ENCODE measurements around the gene GNA14. TPM values are rescaled to one million over a fixed set of nuclear protein-coding genes. Genes with fewer than 3 reads are reported as not detected.

Gene GNA14
- total RNA-seq, 1 experiment from 2014 or later: not detected

DNA sequence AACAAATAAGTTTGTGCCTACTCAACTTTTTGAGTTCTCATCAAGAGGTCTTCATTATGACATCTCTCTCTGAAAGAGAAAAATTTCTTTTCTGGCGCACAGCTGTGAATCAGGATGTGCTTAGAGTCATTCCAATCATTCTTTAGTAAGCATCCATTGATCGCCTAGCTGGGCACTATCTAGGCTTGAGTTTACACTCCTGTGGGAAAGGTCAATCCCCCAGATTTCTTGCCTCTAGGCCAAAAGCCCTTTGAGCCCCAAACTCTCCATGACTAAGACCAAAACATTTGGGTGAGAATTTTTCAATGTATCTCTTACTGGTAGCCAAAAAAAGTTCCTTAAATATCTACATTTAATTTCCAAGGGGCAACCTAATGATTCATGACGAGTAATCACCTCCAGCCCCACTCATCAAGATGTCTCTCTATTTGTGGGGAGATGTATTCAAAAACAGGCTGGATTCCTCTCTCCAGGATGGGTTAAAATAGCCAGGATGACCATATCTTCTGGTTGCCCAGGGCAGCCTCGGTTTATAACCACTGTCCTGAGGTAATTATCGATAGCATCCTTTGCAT is 101.7 kb downstream of the GNA14 start:
- H3K4me1 ChIP-seq (ENCODE audit: low read length): peaks cover 6% of the 10 kb centered on the region
- no peak overlapping the region for H2AFZ ChIP-seq (ENCODE audit: low read length)
- H3K27ac ChIP-seq (ENCODE audit: low read length): no peak overlapping the region
- no peaks in the 10 kb centered on the region for H3K79me2 ChIP-seq (ENCODE audit: low read length)
- H3K9ac ChIP-seq (ENCODE audit: low read length): no peak overlapping the region
- peaks cover 11% of the 10 kb centered on the region for H3K9me3 ChIP-seq (ENCODE audit: low read length)
- no peak for DNase-seq
- H3K4me2 ChIP-seq (ENCODE audit: low read depth, low read length, poor library complexity, severe bottlenecking): no peak overlapping the region
- H4K20me1 ChIP-seq (ENCODE audit: insufficient read depth, low read depth, low read length): no peaks in the 10 kb centered on the region
- H3K27me3 ChIP-seq (ENCODE audit: low read length): no peaks in the 10 kb centered on the region
- H3K36me3 ChIP-seq (ENCODE audit: insufficient read depth, low read length): no peaks in the 10 kb centered on the region
- H3K9me2 ChIP-seq (replicated peaks; ENCODE audit: insufficient read depth, low read length): no peaks in the 10 kb centered on the region
- no peak overlapping the region for H3K4me3 ChIP-seq (ENCODE audit: low read length)

GRCh38 chr9:77544546-77544945 is 103.6 kb downstream of the GNA14 start:
- Histone ChIP-seq H3K9me2 (replicated peaks; ENCODE audit: insufficient read depth, low read length) (no peaks in the 10 kb centered on the region), H4K20me1 (ENCODE audit: insufficient read depth, low read depth, low read length) (no peaks in the 10 kb centered on the region), H3K4me2 (ENCODE audit: low read depth, low read length, poor library complexity, severe bottlenecking) (no peak overlapping the region), H3K9me3 (ENCODE audit: low read length) (peaks cover 23% of the 10 kb centered on the region), H2AFZ (ENCODE audit: low read length) (no peak overlapping the region), H3K27me3 (ENCODE audit: low read length) (no peaks in the 10 kb centered on the region), H3K36me3 (ENCODE audit: insufficient read depth, low read length) (no peaks in the 10 kb centered on the region), H3K4me3 (ENCODE audit: low read length) (no peak overlapping the region), H3K27ac (ENCODE audit: low read length) (no peak overlapping the region), H3K4me1 (ENCODE audit: low read length) (peaks cover 2% of the 10 kb centered on the region), H3K9ac (ENCODE audit: low read length) (no peak overlapping the region), H3K79me2 (ENCODE audit: low read length) (no peaks in the 10 kb centered on the region)
- no peak for DNase-seq

DNA sequence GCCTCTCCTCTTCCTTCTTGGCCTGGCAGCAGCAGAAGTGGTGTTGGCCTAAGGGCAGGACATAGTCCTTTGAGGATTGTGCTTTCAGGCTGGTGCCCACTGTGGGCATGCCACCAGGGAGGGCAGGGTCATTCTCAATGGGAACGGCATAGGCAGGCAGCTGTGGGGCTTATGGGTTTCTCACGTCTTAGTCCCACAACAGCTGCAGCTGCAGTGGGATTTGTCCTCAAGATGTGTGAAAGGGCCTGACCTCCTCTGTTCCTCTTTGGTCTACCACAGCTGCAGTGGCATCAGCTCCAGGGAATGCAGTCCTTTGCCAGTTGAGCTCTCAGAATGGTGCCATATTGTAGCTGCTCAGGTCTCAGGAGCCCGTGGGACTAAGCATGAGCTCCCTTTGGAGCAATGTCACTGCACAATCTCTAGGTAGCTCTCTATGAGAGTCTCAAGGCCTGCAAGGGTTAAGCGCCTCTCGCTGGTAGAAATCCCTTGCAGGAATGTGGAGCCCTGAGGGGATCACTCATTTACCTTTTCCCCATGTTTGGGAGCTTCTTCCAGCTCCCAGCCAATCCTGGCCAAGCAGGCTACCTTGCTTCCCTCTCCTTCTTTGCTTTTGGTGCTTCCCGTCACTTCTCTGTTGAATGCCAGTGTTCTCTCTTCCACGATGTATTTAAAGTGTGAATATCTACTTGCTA is 104.8 kb downstream of the GNA14 start:
- H3K27ac ChIP-seq (ENCODE audit: low read length): no peak overlapping the region

GRCh38 chr9:77541600-77541999 is 106.5 kb downstream of the GNA14 start:
- H3K79me2 ChIP-seq (ENCODE audit: low read length): no peaks in the 10 kb centered on the region
- no peaks in the 10 kb centered on the region for H4K20me1 ChIP-seq (ENCODE audit: insufficient read depth, low read depth, low read length)
- H3K9me2 ChIP-seq (replicated peaks; ENCODE audit: insufficient read depth, low read length): no peaks in the 10 kb centered on the region
- H3K36me3 ChIP-seq (ENCODE audit: insufficient read depth, low read length): no peaks in the 10 kb centered on the region
- no peaks in the 10 kb centered on the region for H3K4me1 ChIP-seq (ENCODE audit: low read length)
- H3K9ac ChIP-seq (ENCODE audit: low read length): no peak overlapping the region
- H3K27me3 ChIP-seq (ENCODE audit: low read length): no peaks in the 10 kb centered on the region
- no peak overlapping the region for H2AFZ ChIP-seq (ENCODE audit: low read length)
- DNase-seq: no peak
- peaks cover 26% of the 10 kb centered on the region for H3K9me3 ChIP-seq (ENCODE audit: low read length)
- no peak overlapping the region for H3K4me2 ChIP-seq (ENCODE audit: low read depth, low read length, poor library complexity, severe bottlenecking)
- H3K27ac ChIP-seq (ENCODE audit: low read length): no peak overlapping the region
- H3K4me3 ChIP-seq (ENCODE audit: low read length): no peak overlapping the region

More for the DNA sequence above, 104.8 kb downstream of the GNA14 start:
- Histone ChIP-seq H3K9me2 (replicated peaks; ENCODE audit: insufficient read depth, low read length) (no peaks in the 10 kb centered on the region), H4K20me1 (ENCODE audit: insufficient read depth, low read depth, low read length) (no peaks in the 10 kb centered on the region), H3K27me3 (ENCODE audit: low read length) (no peaks in the 10 kb centered on the region), H3K4me1 (ENCODE audit: low read length) (no peaks in the 10 kb centered on the region), H3K36me3 (ENCODE audit: insufficient read depth, low read length) (no peaks in the 10 kb centered on the region), H3K9me3 (ENCODE audit: low read length) (peaks cover 26% of the 10 kb centered on the region), H3K79me2 (ENCODE audit: low read length) (no peaks in the 10 kb centered on the region), H3K4me3 (ENCODE audit: low read length) (no peak overlapping the region), H3K9ac (ENCODE audit: low read length) (no peak overlapping the region), H3K4me2 (ENCODE audit: low read depth, low read length, poor library complexity, severe bottlenecking) (no peak overlapping the region), H2AFZ (ENCODE audit: low read length) (no peak overlapping the region)
- no peak for DNase-seq

GRCh38 chr9:77541055-77541454 is 107.1 kb downstream of the GNA14 start:
- Histone ChIP-seq H3K9ac (ENCODE audit: low read length) (no peak overlapping the region), H3K27me3 (ENCODE audit: low read length) (no peaks in the 10 kb centered on the region), H4K20me1 (ENCODE audit: insufficient read depth, low read depth, low read length) (no peaks in the 10 kb centered on the region), H3K4me1 (ENCODE audit: low read length) (no peaks in the 10 kb centered on the region), H3K79me2 (ENCODE audit: low read length) (no peaks in the 10 kb centered on the region), H3K36me3 (ENCODE audit: insufficient read depth, low read length) (no peaks in the 10 kb centered on the region), H3K9me2 (replicated peaks; ENCODE audit: insufficient read depth, low read length) (no peaks in the 10 kb centered on the region), H2AFZ (ENCODE audit: low read length) (no peak overlapping the region), H3K9me3 (ENCODE audit: low read length) (peaks cover 26% of the 10 kb centered on the region), H3K4me3 (ENCODE audit: low read length) (no peak overlapping the region), H3K27ac (ENCODE audit: low read length) (no peak overlapping the region), H3K4me2 (ENCODE audit: low read depth, low read length, poor library complexity, severe bottlenecking) (no peak overlapping the region)
- DNase-seq: no peak

DNA sequence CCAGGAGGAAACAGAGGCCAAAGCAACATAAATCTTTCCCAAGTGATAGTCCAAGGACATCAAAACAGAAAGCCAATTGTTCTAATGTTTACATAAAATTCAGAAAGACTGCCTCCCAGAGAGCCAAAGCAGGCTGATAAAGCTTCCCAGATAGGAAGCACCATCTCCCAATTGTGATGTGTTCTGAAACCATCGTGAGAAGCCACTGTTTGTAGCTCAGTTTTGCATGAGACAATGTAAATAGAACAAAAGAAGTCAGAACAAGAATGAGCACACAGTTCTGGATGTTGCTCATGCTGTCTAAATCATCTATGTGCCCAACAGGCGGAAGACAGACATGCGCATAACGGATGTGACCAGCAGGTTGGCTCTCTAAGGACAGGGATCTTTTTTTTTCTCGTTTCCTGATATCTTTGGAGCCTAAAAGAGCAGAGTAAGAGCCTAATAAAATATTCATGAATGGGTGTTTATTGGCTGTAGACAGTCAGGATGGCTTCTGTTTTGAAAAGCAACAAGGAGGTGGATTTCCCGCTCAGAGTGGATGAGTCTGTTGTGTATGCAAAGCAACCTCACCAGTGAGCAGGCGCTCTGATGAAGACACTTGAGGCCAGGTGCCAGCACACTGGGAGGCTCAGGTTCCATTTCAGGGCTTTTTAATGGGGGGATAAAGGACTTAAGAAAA is 113.6 kb downstream of the GNA14 start:
- DNase-seq: no peak
- Histone ChIP-seq H3K4me3 (ENCODE audit: low read length) (no peak overlapping the region), H3K27me3 (ENCODE audit: low read length) (no peaks in the 10 kb centered on the region), H3K9ac (ENCODE audit: low read length) (no peak overlapping the region), H3K36me3 (ENCODE audit: insufficient read depth, low read length) (no peaks in the 10 kb centered on the region), H3K79me2 (ENCODE audit: low read length) (no peaks in the 10 kb centered on the region), H3K27ac (ENCODE audit: low read length) (no peak overlapping the region), H3K4me2 (ENCODE audit: low read depth, low read length, poor library complexity, severe bottlenecking) (no peak overlapping the region), H4K20me1 (ENCODE audit: insufficient read depth, low read depth, low read length) (no peaks in the 10 kb centered on the region), H3K9me2 (replicated peaks; ENCODE audit: insufficient read depth, low read length) (no peaks in the 10 kb centered on the region), H2AFZ (ENCODE audit: low read length) (no peak overlapping the region), H3K4me1 (ENCODE audit: low read length) (no peaks in the 10 kb centered on the region), H3K9me3 (ENCODE audit: low read length) (peaks cover 3% of the 10 kb centered on the region; the same call in 1 of the 2 replicates)

- Histone ChIP-seq H3K9ac (ENCODE audit: low read length) (no peak overlapping the region), H2AFZ (ENCODE audit: low read length) (no peak overlapping the region)
Observed at GRCh38 chr9:77533671-77534070, 114.5 kb downstream of the GNA14 start.

GRCh38 chr9:77532607-77533006 is 115.5 kb downstream of the GNA14 start:
- Histone ChIP-seq H3K4me2 (ENCODE audit: low read depth, low read length, poor library complexity, severe bottlenecking) (no peak overlapping the region), H3K4me1 (ENCODE audit: low read length) (no peaks in the 10 kb centered on the region), H3K9me3 (ENCODE audit: low read length) (no peaks in the 10 kb centered on the region)

More at GRCh38 chr9:77533671-77534070, 114.5 kb downstream of the GNA14 start:
- no peaks in the 10 kb centered on the region for H3K36me3 ChIP-seq (ENCODE audit: insufficient read depth, low read length)
- no peak for DNase-seq
- no peaks in the 10 kb centered on the region for H3K4me1 ChIP-seq (ENCODE audit: low read length)
- no peaks in the 10 kb centered on the region for H3K9me3 ChIP-seq (ENCODE audit: low read length)
- no peaks in the 10 kb centered on the region for H3K79me2 ChIP-seq (ENCODE audit: low read length)
- H3K27ac ChIP-seq (ENCODE audit: low read length): no peak overlapping the region
- H3K9me2 ChIP-seq (replicated peaks; ENCODE audit: insufficient read depth, low read length): no peaks in the 10 kb centered on the region
- no peak overlapping the region for H3K4me3 ChIP-seq (ENCODE audit: low read length)
- no peaks in the 10 kb centered on the region for H4K20me1 ChIP-seq (ENCODE audit: insufficient read depth, low read depth, low read length)
- no peaks in the 10 kb centered on the region for H3K27me3 ChIP-seq (ENCODE audit: low read length)
- no peak overlapping the region for H3K4me2 ChIP-seq (ENCODE audit: low read depth, low read length, poor library complexity, severe bottlenecking)

More at GRCh38 chr9:77532607-77533006, 115.5 kb downstream of the GNA14 start:
- H3K27me3 ChIP-seq (ENCODE audit: low read length): no peaks in the 10 kb centered on the region
- no peak for DNase-seq
- no peak overlapping the region for H3K4me3 ChIP-seq (ENCODE audit: low read length)
- no peak overlapping the region for H3K27ac ChIP-seq (ENCODE audit: low read length)
- H2AFZ ChIP-seq (ENCODE audit: low read length): no peak overlapping the region
- H3K79me2 ChIP-seq (ENCODE audit: low read length): no peaks in the 10 kb centered on the region
- no peaks in the 10 kb centered on the region for H3K36me3 ChIP-seq (ENCODE audit: insufficient read depth, low read length)
- H3K9ac ChIP-seq (ENCODE audit: low read length): no peak overlapping the region
- no peaks in the 10 kb centered on the region for H4K20me1 ChIP-seq (ENCODE audit: insufficient read depth, low read depth, low read length)
- H3K9me2 ChIP-seq (replicated peaks; ENCODE audit: insufficient read depth, low read length): no peaks in the 10 kb centered on the region

All from Karpas-422 (cell line).